Astrocyte (in vitro differentiated cells and primary cell): ENCODE results near the gene CERS4. TPM values are rescaled to one million over a fixed set of nuclear protein-coding genes. Genes with fewer than 3 reads are reported as not detected.

Source experiments
- DNase-seq: peaks from one replicate; pipeline ENCODE4 v3.0.0-alpha.2; 2010; ENCODE audit warnings: low read depth
- FAIRE-seq: peaks from 2 replicates; lab custom pipeline; 2011; peaks lifted over from hg19 to GRCh38; lab: Jason Lieb, UNC
- H2AFZ ChIP-seq: 2 replicates; pipeline ENCODE4 v1.6.0; 2012; ENCODE audit warnings: low read depth, low read length, inconsistent platforms
- H3K27ac ChIP-seq: 2 replicates; pipeline ENCODE4 v1.5.1; 2011; ENCODE audit warnings: low read depth, low read length, inconsistent platforms
- H3K27me3 ChIP-seq: 2 replicates; pipeline ENCODE4 v1.6.0; 2011; ENCODE audit warnings: low read length, inconsistent platforms; ENCODE audit not compliant: insufficient read depth
- H3K36me3 ChIP-seq: 2 replicates; pipeline ENCODE4 v1.5.1; 2011; ENCODE audit warnings: low read length, inconsistent platforms; ENCODE audit not compliant: insufficient read depth
- H3K4me1 ChIP-seq: 2 replicates; pipeline ENCODE4 v1.5.1; 2011; ENCODE audit warnings: low read length, inconsistent platforms; ENCODE audit not compliant: insufficient read depth
- H3K4me2 ChIP-seq: 2 replicates; pipeline ENCODE4 v1.6.0; 2012; ENCODE audit warnings: low read length, inconsistent platforms
- H3K4me3 ChIP-seq: 2 replicates; pipeline ENCODE4 v1.5.1; 2011; ENCODE audit warnings: low read depth, mild to moderate bottlenecking, low read length, inconsistent platforms; ENCODE audit not compliant: insufficient read depth
- H3K79me2 ChIP-seq: 2 replicates; pipeline ENCODE4 v1.6.0; 2012; ENCODE audit warnings: mild to moderate bottlenecking, low read length, inconsistent platforms; ENCODE audit not compliant: insufficient read depth
- H3K9ac ChIP-seq: 2 replicates; pipeline ENCODE4 v1.6.0; 2012; ENCODE audit warnings: mild to moderate bottlenecking, low read length, inconsistent platforms
- H3K9me3 ChIP-seq: 2 replicates; pipeline ENCODE4 v1.5.1; 2012; ENCODE audit warnings: low read depth, mild to moderate bottlenecking, low read length, inconsistent platforms; ENCODE audit not compliant: insufficient read depth
- H4K20me1 ChIP-seq: 2 replicates; pipeline ENCODE4 v1.6.0; 2012; ENCODE audit warnings: low read length, inconsistent platforms; ENCODE audit not compliant: insufficient read depth
- H3K27ac Mint-ChIP-seq: one replicate; pipeline ENCODE4 v1.8.0; 2021; ENCODE audit warnings: mild to moderate bottlenecking, mixed read lengths; ENCODE audit not compliant: unreplicated experiment
- H3K27me3 Mint-ChIP-seq: one replicate; pipeline ENCODE4 v1.8.0; 2021; ENCODE audit warnings: low read depth, mixed read lengths; ENCODE audit not compliant: unreplicated experiment
- H3K36me3 Mint-ChIP-seq: one replicate; pipeline ENCODE4 v1.8.0; 2021; ENCODE audit warnings: low read depth, mixed read lengths; ENCODE audit not compliant: unreplicated experiment
- H3K4me1 Mint-ChIP-seq: one replicate; pipeline ENCODE4 v1.8.0; 2021; ENCODE audit warnings: low read depth, mixed read lengths; ENCODE audit not compliant: unreplicated experiment
- H3K4me3 Mint-ChIP-seq: one replicate; pipeline ENCODE4 v1.8.0; 2021; ENCODE audit warnings: mild to moderate bottlenecking, moderate library complexity, mixed read lengths; ENCODE audit not compliant: unreplicated experiment
- H3K9me3 Mint-ChIP-seq: one replicate; pipeline ENCODE4 v1.8.0; 2021; ENCODE audit warnings: mild to moderate bottlenecking, mixed read lengths; ENCODE audit not compliant: unreplicated experiment
- EZH2 ChIP-seq: IDR thresholded peaks from 2 replicates; pipeline ENCODE4 v1.6.1; 2012; ENCODE audit warnings: mild to moderate bottlenecking, low read length, inconsistent platforms; ENCODE audit not compliant: insufficient read depth
- total RNA-seq: library from RNA; stranded (reverse); gene quantifications from 2 replicates; pipeline ENCODE4 v1.2.1, GENCODE V29; 2021
- TF ChIP-seq, protein P1 (sequence below): IDR thresholded peaks from 2 replicates; pipeline ENCODE4 v1.5.1; 2011; ENCODE audit warnings: low read depth, mild to moderate bottlenecking, inconsistent platforms, low read length, moderate library complexity; ENCODE audit not compliant: insufficient read depth

CERS4 gene
- total RNA-seq, 1 donor from 2014 or later: 15.7 TPM

DNA sequence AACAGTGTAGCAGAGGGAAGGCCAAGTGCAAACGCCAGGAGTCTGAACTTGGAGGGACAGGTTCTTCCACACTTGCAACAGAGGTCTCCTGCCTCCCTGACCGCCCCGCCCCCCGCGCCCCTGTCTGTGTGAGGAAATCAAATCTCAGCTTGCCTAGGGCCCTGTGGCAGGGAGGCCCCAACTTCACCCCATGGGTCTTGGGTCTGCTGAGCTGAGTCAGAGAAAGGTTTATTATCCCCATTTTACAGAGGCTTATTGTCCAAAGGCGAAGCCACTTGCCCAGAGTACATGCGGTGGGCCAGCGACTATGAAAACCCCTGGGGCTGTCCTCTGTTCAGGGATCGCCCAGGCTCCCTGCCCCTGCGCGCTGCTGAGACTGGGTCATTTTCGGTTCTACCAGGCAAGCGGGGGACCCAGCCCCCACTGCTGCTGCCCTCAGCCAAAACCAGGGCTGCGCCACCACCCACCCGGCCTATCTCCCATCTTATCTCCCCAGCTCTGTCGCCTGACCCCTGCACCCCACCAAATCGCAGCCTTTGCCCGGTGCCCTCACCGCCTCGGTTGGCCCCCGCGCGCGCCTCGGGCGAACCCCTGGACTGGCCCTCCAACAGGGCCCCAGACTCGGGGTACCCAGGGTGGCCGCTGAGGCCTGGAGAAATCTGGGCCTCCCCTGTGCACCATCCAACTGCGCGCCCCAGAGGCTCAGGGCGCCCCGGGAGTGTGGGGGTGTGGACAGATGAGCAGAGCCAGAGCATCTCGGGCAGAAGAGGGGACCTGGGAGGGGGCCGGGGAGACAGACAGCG is 850 bp upstream of the CERS4 start:
- Mint-ChIP-seq H3K27me3 (peaks cover 19% of the 10 kb centered on the region), H3K4me1 (peaks cover 10% of the 10 kb centered on the region), H3K36me3 (peaks cover 4% of the 10 kb centered on the region)

DNA sequence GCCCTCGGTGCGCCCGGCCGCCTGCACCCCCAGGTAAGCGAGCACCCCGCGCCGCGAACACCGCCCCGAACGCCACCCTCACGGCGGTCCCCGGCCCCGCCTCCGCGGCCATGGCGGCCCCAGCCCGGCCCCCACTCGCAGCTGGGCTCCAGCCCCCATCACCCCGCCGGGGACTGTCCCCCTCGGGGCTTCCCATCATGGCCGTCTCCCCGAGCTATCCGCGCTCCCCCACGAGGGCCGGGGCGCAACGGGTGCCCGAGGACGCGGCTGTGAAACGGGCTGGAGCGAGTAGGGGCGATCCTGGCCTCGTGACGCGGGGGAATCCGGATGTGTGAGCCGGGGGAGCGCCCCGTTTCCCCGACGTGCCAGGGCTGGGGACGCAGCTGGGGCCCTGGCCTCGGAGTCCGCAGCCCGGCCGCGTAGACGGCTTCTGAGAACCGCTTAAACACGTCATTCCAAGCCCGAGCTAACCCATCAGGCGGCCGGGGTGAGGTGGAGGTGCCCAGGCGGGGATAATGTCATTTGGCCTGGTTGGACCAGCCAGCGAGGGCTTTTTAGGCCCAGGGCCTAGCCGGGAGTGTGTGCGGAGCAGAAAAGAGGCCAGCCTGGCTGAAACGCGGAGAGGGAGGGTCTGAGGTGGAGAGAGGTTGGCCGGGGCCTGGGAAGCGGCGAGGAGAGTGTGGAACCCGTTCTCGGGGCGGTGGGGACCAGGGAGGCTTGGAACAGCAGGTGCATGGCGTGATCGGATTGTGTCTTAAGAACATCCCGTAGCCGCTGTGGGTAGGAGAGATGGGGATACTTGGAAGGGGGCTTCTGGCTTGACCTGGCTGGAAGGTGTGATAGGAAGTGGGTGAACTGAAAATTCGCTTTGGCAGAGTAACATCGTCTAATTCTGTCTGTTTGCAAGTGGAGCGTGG is 550 bp downstream of the CERS4 start:
- H3K4me3 Mint-ChIP-seq: peak overlapping the region; percentile 95
- peak overlapping the region; percentile 65 for H3K4me2 ChIP-seq
- TF ChIP-seq, protein P1, sequence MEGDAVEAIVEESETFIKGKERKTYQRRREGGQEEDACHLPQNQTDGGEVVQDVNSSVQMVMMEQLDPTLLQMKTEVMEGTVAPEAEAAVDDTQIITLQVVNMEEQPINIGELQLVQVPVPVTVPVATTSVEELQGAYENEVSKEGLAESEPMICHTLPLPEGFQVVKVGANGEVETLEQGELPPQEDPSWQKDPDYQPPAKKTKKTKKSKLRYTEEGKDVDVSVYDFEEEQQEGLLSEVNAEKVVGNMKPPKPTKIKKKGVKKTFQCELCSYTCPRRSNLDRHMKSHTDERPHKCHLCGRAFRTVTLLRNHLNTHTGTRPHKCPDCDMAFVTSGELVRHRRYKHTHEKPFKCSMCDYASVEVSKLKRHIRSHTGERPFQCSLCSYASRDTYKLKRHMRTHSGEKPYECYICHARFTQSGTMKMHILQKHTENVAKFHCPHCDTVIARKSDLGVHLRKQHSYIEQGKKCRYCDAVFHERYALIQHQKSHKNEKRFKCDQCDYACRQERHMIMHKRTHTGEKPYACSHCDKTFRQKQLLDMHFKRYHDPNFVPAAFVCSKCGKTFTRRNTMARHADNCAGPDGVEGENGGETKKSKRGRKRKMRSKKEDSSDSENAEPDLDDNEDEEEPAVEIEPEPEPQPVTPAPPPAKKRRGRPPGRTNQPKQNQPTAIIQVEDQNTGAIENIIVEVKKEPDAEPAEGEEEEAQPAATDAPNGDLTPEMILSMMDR: no peak
- TF ChIP-seq EZH2: peak; percentile 59
- peak overlapping the region; percentile 46 for H3K9ac ChIP-seq
- peaks cover 6% of the 10 kb centered on the region for H3K4me1 Mint-ChIP-seq
- H3K27me3 Mint-ChIP-seq: peaks cover 22% of the 10 kb centered on the region
- H4K20me1 ChIP-seq: no peaks in the 10 kb centered on the region
- peaks cover 4% of the 10 kb centered on the region for H3K36me3 Mint-ChIP-seq
- no peaks in the 10 kb centered on the region for H3K9me3 ChIP-seq
- peak overlapping the region; percentile 23 for H3K4me3 ChIP-seq
- H3K27me3 ChIP-seq: peaks cover 4% of the 10 kb centered on the region
- peak overlapping the region; percentile 83 for H3K27ac Mint-ChIP-seq
- H3K9me3 Mint-ChIP-seq: no peaks in the 10 kb centered on the region
- no peaks in the 10 kb centered on the region for H3K4me1 ChIP-seq
- FAIRE-seq: no peak
- H3K79me2 ChIP-seq: no peaks in the 10 kb centered on the region
- no peak overlapping the region for H3K27ac ChIP-seq
- H3K36me3 ChIP-seq: no peaks in the 10 kb centered on the region
- peak overlapping the region; percentile 75 for H2AFZ ChIP-seq
- peak; percentile 15 for DNase-seq

More for the DNA sequence above, 850 bp upstream of the CERS4 start:
- Histone ChIP-seq H2AFZ (peak overlapping the region; percentile 47), H4K20me1 (no peaks in the 10 kb centered on the region), H3K4me2 (peak overlapping the region; percentile 76), H3K36me3 (no peaks in the 10 kb centered on the region), H3K9ac (no peak overlapping the region), H3K27ac (no peak overlapping the region), H3K4me1 (no peaks in the 10 kb centered on the region), H3K9me3 (no peaks in the 10 kb centered on the region), H3K4me3 (peak overlapping the region; percentile 17), H3K79me2 (no peaks in the 10 kb centered on the region), H3K27me3 (peaks cover 4% of the 10 kb centered on the region)
- no peak for DNase-seq
- no peaks in the 10 kb centered on the region for H3K9me3 Mint-ChIP-seq
- H3K27ac Mint-ChIP-seq: peak overlapping the region; percentile 66
- TF ChIP-seq EZH2: no peak
- TF ChIP-seq, protein P1: no peak
- no peak for FAIRE-seq
- H3K4me3 Mint-ChIP-seq: peak overlapping the region; percentile 73
